Kidney (tissue), 14 donors: ENCODE measurements around the gene ANXA2R. TPM values are rescaled to one million over a fixed set of nuclear protein-coding genes. Genes with fewer than 3 reads are reported as not detected.
A peak's percentile ranks its signal among the peaks of the same experiment; 100 is the strongest.

Experiments
- DNase-seq, 5 donors: peaks; one replicate each; pipeline ENCODE4 v3.0.0-alpha.2; 2013 to 2020
- FAIRE-seq: peaks from 2 replicates; lab custom pipeline; 2012; peaks lifted over from hg19 to GRCh38; lab: Jason Lieb, UNC
- H3K27ac ChIP-seq, 2 donors: one replicate each; pipeline ENCODE4 v1.7.0; 2013; ENCODE audit warnings: low read depth in 2 of 2, low read length in 2 of 2, inconsistent platforms in 1 of 2
- H3K27me3 ChIP-seq: one replicate; pipeline ENCODE4 v1.7.1; 2013; ENCODE audit warnings: low read length, inconsistent platforms; ENCODE audit not compliant: control insufficient read depth, insufficient read depth
- H3K36me3 ChIP-seq, 3 donors: one replicate each; pipeline versions ENCODE4 v1.7.0 to v1.7.1; 2013; ENCODE audit warnings: low read length in 3 of 3, control low read depth in 1 of 3, inconsistent platforms in 1 of 3; ENCODE audit not compliant: insufficient read depth in 3 of 3, control insufficient read depth in 2 of 3
- H3K4me1 ChIP-seq, 3 donors: one replicate each; pipeline versions ENCODE4 v1.7.0 to v1.7.1; 2013; ENCODE audit warnings: low read length in 3 of 3, inconsistent platforms in 1 of 3, low read depth in 1 of 3; ENCODE audit not compliant: control insufficient read depth in 2 of 3, insufficient read depth in 2 of 3
- H3K4me3 ChIP-seq, 3 donors: one replicate each; pipeline versions ENCODE4 v1.7.0 to v1.8.1; 2013; ENCODE audit warnings: low read length in 3 of 3, control low read depth in 1 of 3, inconsistent platforms in 1 of 3
- H3K9ac ChIP-seq, 3 donors: one replicate each; pipeline versions ENCODE4 v1.7.0 to v1.7.1; 2013; ENCODE audit warnings: low read length in 3 of 3, control low read depth in 1 of 3, inconsistent platforms in 1 of 3
- H3K9me3 ChIP-seq, 3 donors: one replicate each; pipeline versions ENCODE4 v1.7.0 to v1.7.1; 2013; ENCODE audit warnings: low read length in 3 of 3, control low read depth in 1 of 3, inconsistent platforms in 1 of 3; ENCODE audit not compliant: control insufficient read depth in 2 of 3, insufficient read depth in 1 of 3
- CTCF ChIP-seq: IDR thresholded peaks from 3 replicates; pipeline ENCODE4 v1.5.1; 2012; ENCODE audit warnings: mild to moderate bottlenecking, moderate library complexity, borderline replicate concordance; ENCODE audit not compliant: insufficient read depth; ENCODE audit errors: extremely low read depth
- intact Hi-C: fragments of 100-400 bp; cut with DNase I; formaldehyde crosslinking; loops from one replicate; pipeline ENCODE4 v1.11.1; 2022
- polyA plus RNA-seq: library from polyadenylated mRNA; stranded (reverse); fragments of 350-450 nt; fragmentation: Illumina TruSeq; extraction: RNeasy Lipid Tissue Mini Kit (QIAGEN cat#74804); gene quantifications from one replicate; pipeline ENCODE4 v1.2.3, GENCODE V29; 2014; ENCODE audit warnings: low read depth, low replicate concordance; ENCODE audit not compliant: insufficient read depth
- total RNA-seq: library from RNA; stranded (reverse); fragmentation: NEBNext Ultra II Directional; extraction: Animal tissue kit (Norgen Biotek cat#: 25700); gene quantifications from one replicate; pipeline ENCODE4 v1.2.1, GENCODE V29; 2021
- donor health status: control.
- donor health status: control.
- donor health status: control.
- donor health status: control.
- donor health status: control.
- donor health status: DM: yes; HTN: yes; CAD: no.
- donor health status: Normal renal cell carcinoma (clear cell type).

Gene ANXA2R
- total and polyA plus RNA-seq, 2 donors from 2014 or later = 2.0 to 4.6 TPM

- peak overlapping the region in 2 of 3 donors; percentile 61 to 62 for H3K4me3 ChIP-seq
- no peak for FAIRE-seq
Measured at GRCh38 chr5:42991404-42992087, 48.6 kb downstream of the ANXA2R start.

GRCh38 chr5:42990892-42991291 is 49.2 kb downstream of the ANXA2R start:
- peak overlapping the region in 2 of 3 donors; percentile 8 to 66 for H3K9ac ChIP-seq
- peaks cover 0 to 4% (median 3%) of the 10 kb centered on the region in 3 donors for H3K4me1 ChIP-seq
- H3K9me3 ChIP-seq = peaks cover 0 to 16% (median 2%) of the 10 kb centered on the region in 3 donors
- intact Hi-C loops = no loop called here
- no peaks in the 10 kb centered on the region for H3K36me3 ChIP-seq
- TF ChIP-seq CTCF = no peak
- FAIRE-seq = no peak
- peak overlapping the region in 1 of 2 donors; percentile 94 for H3K27ac ChIP-seq
- no peak for DNase-seq
- H3K27me3 ChIP-seq = peaks cover 60% of the 10 kb centered on the region
- peak overlapping the region in 1 of 3 donors; percentile 61 for H3K4me3 ChIP-seq

More at GRCh38 chr5:42991404-42992087, 48.6 kb downstream of the ANXA2R start:
- Histone ChIP-seq H3K27ac (peak overlapping the region; percentile 53 to 94), H3K9ac (peak overlapping the region in 2 of 3 donors; percentile 54 to 66), H3K27me3 (peaks cover 67% of the 10 kb centered on the region), H3K9me3 (peaks cover 0 to 16% (median 0%) of the 10 kb centered on the region in 3 donors), H3K4me1 (peaks cover 0 to 4% (median 3%) of the 10 kb centered on the region in 3 donors), H3K36me3 (no peaks in the 10 kb centered on the region)
- peak in 2 of 5 donors; percentile 15 to 67 for DNase-seq
- intact Hi-C loops = no loop called here
- no peak for TF ChIP-seq CTCF

Other genes with a start within 250 kb of the ANXA2R start
- 305 TPM for gene SELENOP, start 228.4 kb downstream of the ANXA2R start, total RNA-seq
- 390 TPM for gene SELENOP, start 228.4 kb downstream of the ANXA2R start, polyA plus RNA-seq
- 34.5 TPM for gene ZNF131, start 80.6 kb upstream of the ANXA2R start, total RNA-seq
- 16.5 TPM for gene ZNF131, start 80.6 kb upstream of the ANXA2R start, polyA plus RNA-seq
- gene NIM1K, start 151.9 kb upstream of the ANXA2R start, total RNA-seq = 0.60 TPM
- 0.32 TPM for gene NIM1K, start 151.9 kb upstream of the ANXA2R start, polyA plus RNA-seq